Erythroblast (primary cell): ENCODE results near the gene WNT11.

Experiments
- DNase-seq, 2 experiments: peaks; one replicate each; lab custom pipeline; 2025; lab: John Stamatoyannopoulos, UW
- GATA1 ChIP-seq: IDR thresholded peaks from 2 replicates; pipeline ENCODE4 v1.6.1; 2011; ENCODE audit warnings: low read depth, mild to moderate bottlenecking, control low read depth, low read length, moderate library complexity
- POLR2A ChIP-seq: IDR thresholded peaks from 2 replicates; pipeline ENCODE4 v1.6.1; 2011; ENCODE audit warnings: mild to moderate bottlenecking, low read length

WNT11 gene

GRCh38 chr11:76197941-76198640 is 8.2 kb downstream of the WNT11 start:
- no peak for TF ChIP-seq GATA1
- TF ChIP-seq POLR2A, result no peak
- no peak for DNase-seq

GRCh38 chr11:76197332-76197731 is 9.0 kb downstream of the WNT11 start:
- DNase-seq, result no peak
- TF ChIP-seq POLR2A (no peak), GATA1 (no peak)

GRCh38 chr11:76196849-76197248 is 9.5 kb downstream of the WNT11 start:
- DNase-seq, result no peak
- no peak for TF ChIP-seq GATA1

- no peak for TF ChIP-seq POLR2A
- TF ChIP-seq GATA1, result no peak
- DNase-seq, result no peak
These were observed 11.2 kb downstream of the WNT11 start for GRCh38 chr11:76194872-76195668.

- no peak for TF ChIP-seq POLR2A
- no peak for TF ChIP-seq GATA1
- no peak for DNase-seq
These were observed 13.1 kb downstream of the WNT11 start for GRCh38 chr11:76193219-76193618.

DNA sequence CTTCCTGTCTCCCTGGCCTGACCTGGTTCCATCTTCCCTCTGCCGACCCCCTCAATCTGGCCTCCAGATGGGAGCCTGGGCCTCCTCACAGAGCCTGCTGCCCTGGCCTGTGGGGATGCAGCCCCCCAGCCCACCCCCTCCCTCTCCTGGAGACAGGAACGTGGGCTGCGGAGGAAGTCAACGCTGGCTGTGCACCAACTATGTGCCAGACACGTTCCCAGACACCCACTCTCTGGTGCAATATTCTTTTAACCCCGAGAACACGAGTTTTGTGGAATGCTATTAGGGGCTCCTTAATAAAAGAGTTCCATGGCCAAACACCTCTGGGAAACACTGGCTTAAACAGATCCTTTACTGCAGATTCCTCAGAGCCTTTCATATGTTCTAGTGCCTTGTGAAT is 15.9 kb downstream of the WNT11 start:
- no peak for DNase-seq
- TF ChIP-seq POLR2A (no peak), GATA1 (no peak)

GRCh38 chr11:76189682-76190081 is 16.6 kb downstream of the WNT11 start:
- TF ChIP-seq POLR2A, result no peak
- TF ChIP-seq GATA1, result no peak

GRCh38 chr11:76188873-76189272 is 17.4 kb downstream of the WNT11 start:
- no peak for TF ChIP-seq POLR2A
- TF ChIP-seq GATA1, result no peak
- no peak for DNase-seq

More at GRCh38 chr11:76189682-76190081, 16.6 kb downstream of the WNT11 start:
- no peak for DNase-seq

- no peak for DNase-seq
- TF ChIP-seq POLR2A (no peak), GATA1 (no peak)
These were observed 19.5 kb downstream of the WNT11 start for GRCh38 chr11:76186776-76187279.

GRCh38 chr11:76185931-76186401 is 20.3 kb downstream of the WNT11 start:
- TF ChIP-seq POLR2A, result no peak
- no peak for TF ChIP-seq GATA1

DNA sequence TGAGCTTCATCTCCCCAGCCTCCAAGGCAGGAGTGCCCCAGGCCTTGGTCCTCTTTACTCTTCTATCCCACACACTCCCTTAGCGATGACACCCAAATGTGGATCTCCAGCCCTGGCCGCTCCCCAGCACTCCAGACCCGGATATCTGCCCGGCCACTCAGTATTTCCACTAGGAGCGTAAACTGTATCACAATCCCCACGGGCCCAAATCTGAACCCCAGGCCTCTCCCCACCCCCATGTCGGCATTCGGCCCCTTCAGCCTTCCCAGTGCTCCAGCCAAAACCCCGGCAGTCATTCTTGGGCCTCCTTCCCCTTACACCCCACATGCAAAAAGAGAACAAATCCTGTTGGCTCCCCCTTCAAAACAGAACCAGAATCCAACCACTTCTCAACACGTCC is 20.8 kb downstream of the WNT11 start:
- DNase-seq, result no peak
- no peak for TF ChIP-seq GATA1
- TF ChIP-seq POLR2A, result no peak

More at GRCh38 chr11:76185931-76186401, 20.3 kb downstream of the WNT11 start:
- DNase-seq, result no peak

GRCh38 chr11:76184551-76184993 is 21.7 kb downstream of the WNT11 start:
- no peak for TF ChIP-seq GATA1
- no peak for TF ChIP-seq POLR2A

GRCh38 chr11:76181371-76181770 is 24.9 kb downstream of the WNT11 start:
- no peak for DNase-seq
- TF ChIP-seq POLR2A (no peak), GATA1 (no peak)

More at GRCh38 chr11:76184551-76184993, 21.7 kb downstream of the WNT11 start:
- peak; percentile 60 to 64 for DNase-seq

DNA sequence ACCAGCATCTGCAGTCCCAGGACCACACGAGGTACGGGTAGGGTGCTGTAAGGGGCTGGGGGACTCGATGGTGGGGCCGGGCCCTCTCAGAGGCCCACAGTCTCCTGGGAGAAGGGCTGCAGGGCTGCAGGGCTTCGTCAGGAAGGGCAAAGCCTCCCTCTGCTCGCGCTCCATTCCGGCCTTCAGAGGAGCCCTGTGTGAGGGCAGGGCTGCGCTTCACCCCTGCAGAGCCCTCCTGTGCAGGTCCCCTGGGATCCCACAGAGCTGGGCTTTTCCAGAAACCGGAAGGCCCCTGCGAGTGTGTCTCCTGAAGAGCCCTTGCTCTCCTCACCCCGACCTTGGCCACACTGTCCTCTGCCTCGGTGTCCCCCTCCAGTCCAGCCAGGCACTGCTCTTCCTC is 27.2 kb downstream of the WNT11 start:
- TF ChIP-seq GATA1 (no peak), POLR2A (no peak)
- no peak for DNase-seq
